NCI-H2081 treated with DMSO at 0.1 percent for 48 hours (cell line): ENCODE measurements around the gene PLEKHA7.

Experiments used
- DNase-seq: peaks from one replicate; lab custom pipeline; 2025; lab: John Stamatoyannopoulos, UW

PLEKHA7 gene

GRCh38 chr11:16841481-16841880 lies 172.7 kb downstream of the PLEKHA7 start:
- DNase-seq: no peak

GRCh38 chr11:16840951-16841350 lies 173.3 kb downstream of the PLEKHA7 start:
- no peak for DNase-seq

- DNase-seq: no peak
Measured at GRCh38 chr11:16839821-16840220, 174.4 kb downstream of the PLEKHA7 start.

- DNase-seq: no peak
Measured at GRCh38 chr11:16834384-16834783, 179.8 kb downstream of the PLEKHA7 start.

- DNase-seq: no peak
Measured at GRCh38 chr11:16833026-16833425, 181.2 kb downstream of the PLEKHA7 start.

GRCh38 chr11:16832193-16832539 lies 182.0 kb downstream of the PLEKHA7 start:
- DNase-seq: no peak

GRCh38 chr11:16831316-16832192 lies 182.7 kb downstream of the PLEKHA7 start:
- no peak for DNase-seq

GRCh38 chr11:16827139-16827538 lies 187.1 kb downstream of the PLEKHA7 start:
- no peak for DNase-seq

- no peak for DNase-seq
Measured at GRCh38 chr11:16825968-16826367, 188.2 kb downstream of the PLEKHA7 start.

GRCh38 chr11:16825101-16825500 lies 189.1 kb downstream of the PLEKHA7 start:
- DNase-seq: no peak

- peak; percentile 5 for DNase-seq
Measured at GRCh38 chr11:16820324-16821092, 193.7 kb downstream of the PLEKHA7 start.

- no peak for DNase-seq
Measured at GRCh38 chr11:16818284-16818683, 195.9 kb downstream of the PLEKHA7 start.

GRCh38 chr11:16817351-16817750 lies 196.9 kb downstream of the PLEKHA7 start:
- no peak for DNase-seq

- DNase-seq: no peak
Measured at GRCh38 chr11:16816358-16817270, 197.6 kb downstream of the PLEKHA7 start.

- peak; percentile 60 for DNase-seq
Measured at GRCh38 chr11:16815047-16815767, 199.0 kb downstream of the PLEKHA7 start.

GRCh38 chr11:16814410-16815046 lies 199.7 kb downstream of the PLEKHA7 start:
- DNase-seq: no peak

GRCh38 chr11:16813126-16813525 lies 201.1 kb downstream of the PLEKHA7 start:
- no peak for DNase-seq

GRCh38 chr11:16812274-16812673 lies 201.9 kb downstream of the PLEKHA7 start:
- no peak for DNase-seq

GRCh38 chr11:16811136-16812020 lies 202.8 kb downstream of the PLEKHA7 start:
- DNase-seq: no peak
